Measurements from ENCODE around the gene TSPEAR. TPM values are rescaled to one million over a fixed set of nuclear protein-coding genes. Genes with fewer than 3 reads are reported as not detected.

Gene TSPEAR
- total and polyA plus RNA-seq, 2 of the 13 experiments (the other 11 are each of a cell fraction or from before 2014, with no cell fraction given) = 0.07 to 0.32 TPM

DNA sequence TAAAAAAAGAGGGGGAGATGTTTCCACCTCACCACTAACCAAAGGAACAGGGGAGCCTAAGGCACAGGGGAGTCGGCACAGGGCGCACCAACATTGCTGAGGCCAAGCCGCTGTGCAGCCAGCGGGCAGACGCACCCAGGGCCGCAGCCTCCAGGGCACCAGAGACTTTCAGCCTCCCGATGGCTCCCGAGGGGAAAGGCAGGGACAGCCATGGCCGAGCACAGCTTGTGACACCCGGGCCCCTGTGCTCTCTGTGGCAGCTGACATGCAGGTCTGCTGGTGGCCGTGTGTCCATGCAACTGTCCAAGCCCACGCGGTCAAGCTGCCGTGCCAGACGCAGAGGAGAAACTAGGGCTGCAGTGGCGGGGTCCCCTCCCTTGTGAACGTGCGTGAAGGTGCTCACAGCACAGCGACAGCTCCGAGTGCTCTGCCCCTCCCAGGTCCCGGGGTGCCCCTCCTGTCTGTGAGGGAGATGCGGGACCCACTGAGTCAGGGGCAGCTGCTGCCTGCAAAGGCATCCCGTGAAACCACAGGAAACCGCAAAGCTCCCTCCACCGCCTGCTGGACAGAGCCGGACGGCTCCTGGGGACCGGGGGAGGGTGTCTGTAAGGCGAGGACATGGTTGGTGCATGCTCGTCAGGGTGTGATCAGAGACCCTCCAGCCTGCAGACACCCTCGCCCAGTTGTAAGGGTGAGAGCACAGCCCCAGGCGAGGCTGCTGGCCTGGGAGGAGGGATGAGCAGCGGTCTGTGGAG, 62.6 kb downstream of the TSPEAR start:
- DNase-seq (ENCODE audit: low spot score) = no peak
- Histone ChIP-seq H3K4me2 (ENCODE audit: low read depth, low read length) (no peak overlapping the region), H3K27ac (ENCODE audit: extremely low read length, insufficient read depth, low read length) (no peak overlapping the region), H4K20me1 (ENCODE audit: insufficient read depth, low read length) (no peaks in the 10 kb centered on the region), H3K79me2 (ENCODE audit: insufficient read depth, low read length) (no peaks in the 10 kb centered on the region), H3K36me3 (replicated peaks in 1 of 2; ENCODE audit: control insufficient read depth in 1 of 2, insufficient read depth in 2 of 2, low read length in 2 of 2) (no peaks in the 10 kb centered on the region), H3K4me1 (ENCODE audit: insufficient read depth, low read length) (no peaks in the 10 kb centered on the region), H3K27me3 (ENCODE audit: control insufficient read depth in 1 of 2, insufficient read depth in 2 of 2, low read length in 2 of 2) (peaks cover 4 to 34% of the 10 kb centered on the region in 2 experiments; a peak in 4 of 5 replicates), H2AFZ (ENCODE audit: low read length) (no peak overlapping the region), H3K9me3 (ENCODE audit: low read length) (peaks cover 18% of the 10 kb centered on the region), H3K9ac (ENCODE audit: insufficient read depth, low read depth, low read length) (no peak overlapping the region), H3K4me3 (replicated peaks in 1 of 3; ENCODE audit: insufficient read depth in 1 of 3, low read depth in 2 of 3, low read length in 3 of 3) (no peak overlapping the region)
- in situ Hi-C loops (cut with HindIII; ENCODE audit: extremely low pct_ligation_motif_present, low pct_unique_long_range_greater_than_20kb) = no loop called here
- 77% methylated on average over 6 of the region's 33 CpGs for WGBS (ENCODE audit: low lambda C conversion rate)
- POLR2A ChIA-PET = no interaction called here
- CTCF ChIA-PET (ENCODE audit: low intra/inter-chr PET ratio, low total read pairs) = no interaction called here
- FAIRE-seq = no peak
- ATAC-seq = no peak; the same call in 2 of the 3 replicates
- intact Hi-C loops (cut with micrococcal nuclease; ENCODE audit: unreplicated experiment) = no loop called here
- BruUV-seq (replicated peaks) = no TSS peak
- TF ChIP-seq, protein P1, sequence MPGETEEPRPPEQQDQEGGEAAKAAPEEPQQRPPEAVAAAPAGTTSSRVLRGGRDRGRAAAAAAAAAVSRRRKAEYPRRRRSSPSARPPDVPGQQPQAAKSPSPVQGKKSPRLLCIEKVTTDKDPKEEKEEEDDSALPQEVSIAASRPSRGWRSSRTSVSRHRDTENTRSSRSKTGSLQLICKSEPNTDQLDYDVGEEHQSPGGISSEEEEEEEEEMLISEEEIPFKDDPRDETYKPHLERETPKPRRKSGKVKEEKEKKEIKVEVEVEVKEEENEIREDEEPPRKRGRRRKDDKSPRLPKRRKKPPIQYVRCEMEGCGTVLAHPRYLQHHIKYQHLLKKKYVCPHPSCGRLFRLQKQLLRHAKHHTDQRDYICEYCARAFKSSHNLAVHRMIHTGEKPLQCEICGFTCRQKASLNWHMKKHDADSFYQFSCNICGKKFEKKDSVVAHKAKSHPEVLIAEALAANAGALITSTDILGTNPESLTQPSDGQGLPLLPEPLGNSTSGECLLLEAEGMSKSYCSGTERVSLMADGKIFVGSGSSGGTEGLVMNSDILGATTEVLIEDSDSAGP (CRISPR knock-in tag; IDR thresholded peaks at IDR 0.05; ENCODE audit: borderline replicate concordance) = no peak
- TF ChIP-seq RXRB (CRISPR knock-in tag; IDR thresholded peaks at IDR 0.05; ENCODE audit: borderline replicate concordance) (no peak), IRF2 (CRISPR knock-in tag; IDR thresholded peaks at IDR 0.05) (no peak), ZNF737 (CRISPR knock-in tag; IDR thresholded peaks at IDR 0.05; ENCODE audit: borderline replicate concordance) (no peak), ZMAT3 (CRISPR knock-in tag; conservative IDR thresholded peaks at IDR 0.05) (no peak), ZNF30 (CRISPR knock-in tag; IDR thresholded peaks at IDR 0.05) (no peak), KLF13 (CRISPR knock-in tag; IDR thresholded peaks at IDR 0.05) (no peak), BCL6 (CRISPR knock-in tag; IDR thresholded peaks at IDR 0.05) (no peak), PHF21A (CRISPR knock-in tag; IDR thresholded peaks at IDR 0.05) (no peak)
- TF ChIP-seq, protein P2, sequence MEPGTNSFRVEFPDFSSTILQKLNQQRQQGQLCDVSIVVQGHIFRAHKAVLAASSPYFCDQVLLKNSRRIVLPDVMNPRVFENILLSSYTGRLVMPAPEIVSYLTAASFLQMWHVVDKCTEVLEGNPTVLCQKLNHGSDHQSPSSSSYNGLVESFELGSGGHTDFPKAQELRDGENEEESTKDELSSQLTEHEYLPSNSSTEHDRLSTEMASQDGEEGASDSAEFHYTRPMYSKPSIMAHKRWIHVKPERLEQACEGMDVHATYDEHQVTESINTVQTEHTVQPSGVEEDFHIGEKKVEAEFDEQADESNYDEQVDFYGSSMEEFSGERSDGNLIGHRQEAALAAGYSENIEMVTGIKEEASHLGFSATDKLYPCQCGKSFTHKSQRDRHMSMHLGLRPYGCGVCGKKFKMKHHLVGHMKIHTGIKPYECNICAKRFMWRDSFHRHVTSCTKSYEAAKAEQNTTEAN (CRISPR knock-in tag; conservative IDR thresholded peaks at IDR 0.05) = no peak
- TF ChIP-seq, protein P3, sequence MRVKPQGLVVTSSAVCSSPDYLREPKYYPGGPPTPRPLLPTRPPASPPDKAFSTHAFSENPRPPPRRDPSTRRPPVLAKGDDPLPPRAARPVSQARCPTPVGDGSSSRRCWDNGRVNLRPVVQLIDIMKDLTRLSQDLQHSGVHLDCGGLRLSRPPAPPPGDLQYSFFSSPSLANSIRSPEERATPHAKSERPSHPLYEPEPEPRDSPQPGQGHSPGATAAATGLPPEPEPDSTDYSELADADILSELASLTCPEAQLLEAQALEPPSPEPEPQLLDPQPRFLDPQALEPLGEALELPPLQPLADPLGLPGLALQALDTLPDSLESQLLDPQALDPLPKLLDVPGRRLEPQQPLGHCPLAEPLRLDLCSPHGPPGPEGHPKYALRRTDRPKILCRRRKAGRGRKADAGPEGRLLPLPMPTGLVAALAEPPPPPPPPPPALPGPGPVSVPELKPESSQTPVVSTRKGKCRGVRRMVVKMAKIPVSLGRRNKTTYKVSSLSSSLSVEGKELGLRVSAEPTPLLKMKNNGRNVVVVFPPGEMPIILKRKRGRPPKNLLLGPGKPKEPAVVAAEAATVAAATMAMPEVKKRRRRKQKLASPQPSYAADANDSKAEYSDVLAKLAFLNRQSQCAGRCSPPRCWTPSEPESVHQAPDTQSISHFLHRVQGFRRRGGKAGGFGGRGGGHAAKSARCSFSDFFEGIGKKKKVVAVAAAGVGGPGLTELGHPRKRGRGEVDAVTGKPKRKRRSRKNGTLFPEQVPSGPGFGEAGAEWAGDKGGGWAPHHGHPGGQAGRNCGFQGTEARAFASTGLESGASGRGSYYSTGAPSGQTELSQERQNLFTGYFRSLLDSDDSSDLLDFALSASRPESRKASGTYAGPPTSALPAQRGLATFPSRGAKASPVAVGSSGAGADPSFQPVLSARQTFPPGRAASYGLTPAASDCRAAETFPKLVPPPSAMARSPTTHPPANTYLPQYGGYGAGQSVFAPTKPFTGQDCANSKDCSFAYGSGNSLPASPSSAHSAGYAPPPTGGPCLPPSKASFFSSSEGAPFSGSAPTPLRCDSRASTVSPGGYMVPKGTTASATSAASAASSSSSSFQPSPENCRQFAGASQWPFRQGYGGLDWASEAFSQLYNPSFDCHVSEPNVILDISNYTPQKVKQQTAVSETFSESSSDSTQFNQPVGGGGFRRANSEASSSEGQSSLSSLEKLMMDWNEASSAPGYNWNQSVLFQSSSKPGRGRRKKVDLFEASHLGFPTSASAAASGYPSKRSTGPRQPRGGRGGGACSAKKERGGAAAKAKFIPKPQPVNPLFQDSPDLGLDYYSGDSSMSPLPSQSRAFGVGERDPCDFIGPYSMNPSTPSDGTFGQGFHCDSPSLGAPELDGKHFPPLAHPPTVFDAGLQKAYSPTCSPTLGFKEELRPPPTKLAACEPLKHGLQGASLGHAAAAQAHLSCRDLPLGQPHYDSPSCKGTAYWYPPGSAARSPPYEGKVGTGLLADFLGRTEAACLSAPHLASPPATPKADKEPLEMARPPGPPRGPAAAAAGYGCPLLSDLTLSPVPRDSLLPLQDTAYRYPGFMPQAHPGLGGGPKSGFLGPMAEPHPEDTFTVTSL (CRISPR knock-in tag; IDR thresholded peaks at IDR 0.05; ENCODE audit: borderline replicate concordance) = no peak
- TF ChIP-seq, protein P4, sequence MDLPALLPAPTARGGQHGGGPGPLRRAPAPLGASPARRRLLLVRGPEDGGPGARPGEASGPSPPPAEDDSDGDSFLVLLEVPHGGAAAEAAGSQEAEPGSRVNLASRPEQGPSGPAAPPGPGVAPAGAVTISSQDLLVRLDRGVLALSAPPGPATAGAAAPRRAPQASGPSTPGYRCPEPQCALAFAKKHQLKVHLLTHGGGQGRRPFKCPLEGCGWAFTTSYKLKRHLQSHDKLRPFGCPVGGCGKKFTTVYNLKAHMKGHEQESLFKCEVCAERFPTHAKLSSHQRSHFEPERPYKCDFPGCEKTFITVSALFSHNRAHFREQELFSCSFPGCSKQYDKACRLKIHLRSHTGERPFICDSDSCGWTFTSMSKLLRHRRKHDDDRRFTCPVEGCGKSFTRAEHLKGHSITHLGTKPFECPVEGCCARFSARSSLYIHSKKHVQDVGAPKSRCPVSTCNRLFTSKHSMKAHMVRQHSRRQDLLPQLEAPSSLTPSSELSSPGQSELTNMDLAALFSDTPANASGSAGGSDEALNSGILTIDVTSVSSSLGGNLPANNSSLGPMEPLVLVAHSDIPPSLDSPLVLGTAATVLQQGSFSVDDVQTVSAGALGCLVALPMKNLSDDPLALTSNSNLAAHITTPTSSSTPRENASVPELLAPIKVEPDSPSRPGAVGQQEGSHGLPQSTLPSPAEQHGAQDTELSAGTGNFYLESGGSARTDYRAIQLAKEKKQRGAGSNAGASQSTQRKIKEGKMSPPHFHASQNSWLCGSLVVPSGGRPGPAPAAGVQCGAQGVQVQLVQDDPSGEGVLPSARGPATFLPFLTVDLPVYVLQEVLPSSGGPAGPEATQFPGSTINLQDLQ (CRISPR knock-in tag; IDR thresholded peaks at IDR 0.05) = no peak
